IMR-90 (cell line): ENCODE data around the gene PTPRG. TPM values are rescaled to one million over a fixed set of nuclear protein-coding genes. Genes with fewer than 3 reads are reported as not detected.

Source experiments
- ATAC-seq: fragments of 200-7000 bp; cut with Tn5 transposase; 2 replicates; pipeline ENCODE4 v1.9.1; 2020; ENCODE audit warnings: low read depth, mild to moderate bottlenecking, moderate library complexity
- BruUV-seq: library from RNA; stranded (reverse); fragments of 400-500 nt; replicated peaks from 2 replicates; lab custom pipeline; 2021; lab: Mats Ljungman, UMichigan
- CTCF ChIA-PET: fragments of 300-600 bp; formaldehyde crosslinking; extraction: SDS; loops from one replicate; lab custom pipeline; 2021; ENCODE audit warnings: antibody characterized with exemption; lab: Yijun Ruan, JAX
- POLR2A ChIA-PET: fragments of 300-600 bp; sonication (Branson Sonifier 250); formaldehyde crosslinking; loops from one replicate; lab custom pipeline; 2022; ENCODE audit warnings: antibody characterized with exemption; ENCODE audit not compliant: unreplicated experiment; lab: Charles Lee
- DNase-seq: peaks from one replicate; pipeline ENCODE4 v3.0.0; 2013
- H2AFZ ChIP-seq: replicated peaks from 2 replicates; pipeline ENCODE3; 2013; ENCODE audit warnings: low read length, mild to moderate bottlenecking; ENCODE audit not compliant: poor library complexity
- H2AK5ac ChIP-seq: 2 replicates; pipeline ENCODE4 v1.6.1; 2013; ENCODE audit warnings: low read depth, low read length, inconsistent platforms
- H2AK9ac ChIP-seq: replicated peaks from 2 replicates; pipeline ENCODE3; 2013; ENCODE audit warnings: mild to moderate bottlenecking, low read depth, low read length, moderate library complexity; ENCODE audit not compliant: poor library complexity
- H2BK120ac ChIP-seq: 2 replicates; pipeline ENCODE4 v1.6.1; 2013; ENCODE audit warnings: low read depth, low read length, inconsistent platforms
- H2BK15ac ChIP-seq: 3 replicates; pipeline ENCODE4 v1.6.1; 2013; ENCODE audit warnings: low read depth, low read length, inconsistent platforms
- H2BK20ac ChIP-seq: 2 replicates; pipeline ENCODE4 v1.6.1; 2013; ENCODE audit warnings: low read depth, mild to moderate bottlenecking, inconsistent platforms, low read length, moderate library complexity
- H2BK5ac ChIP-seq: 2 replicates; pipeline ENCODE4 v1.6.1; 2013; ENCODE audit warnings: mild to moderate bottlenecking, low read depth, low read length, inconsistent platforms; ENCODE audit not compliant: poor library complexity, severe bottlenecking
- H3K14ac ChIP-seq: replicated peaks from 2 replicates; pipeline ENCODE4 v1.6.1; 2013; ENCODE audit warnings: low read depth, low read length, inconsistent platforms
- H3K18ac ChIP-seq: 2 replicates; pipeline ENCODE4 v1.6.1; 2013; ENCODE audit warnings: low read depth, low read length, control low read depth
- H3K23ac ChIP-seq: 2 replicates; pipeline ENCODE4 v1.6.1; 2013; ENCODE audit warnings: low read depth, low read length, inconsistent platforms
- H3K27ac ChIP-seq: 2 replicates; pipeline ENCODE4 v1.5.1; 2013; ENCODE audit warnings: mild to moderate bottlenecking, control low read depth, low read length; ENCODE audit not compliant: insufficient read depth
- H3K27me3 ChIP-seq: 2 replicates; pipeline ENCODE4 v1.6.1; 2013; ENCODE audit warnings: low read length; ENCODE audit not compliant: control insufficient read depth, insufficient read depth
- H3K36me3 ChIP-seq: 2 replicates; pipeline ENCODE4 v1.6.1; 2013; ENCODE audit warnings: low read length, mixed read lengths; ENCODE audit not compliant: control insufficient read depth, insufficient read depth
- H3K4ac ChIP-seq: 2 replicates; pipeline ENCODE4 v1.6.1; 2013; ENCODE audit warnings: low read depth, low read length, inconsistent platforms
- H3K4me1 ChIP-seq: 2 replicates; pipeline ENCODE4 v1.6.1; 2013; ENCODE audit warnings: low read length, mixed read lengths; ENCODE audit not compliant: control insufficient read depth, insufficient read depth
- H3K4me2 ChIP-seq: 2 replicates; pipeline ENCODE4 v1.6.1; 2013; ENCODE audit warnings: low read depth, mild to moderate bottlenecking, control low read depth, low read length, moderate library complexity
- H3K4me3 ChIP-seq: 2 replicates; pipeline ENCODE4 v1.5.1; 2013; ENCODE audit warnings: low read depth, mild to moderate bottlenecking, control low read depth, low read length, moderate library complexity; ENCODE audit not compliant: insufficient read depth
- H3K56ac ChIP-seq: 2 replicates; pipeline ENCODE4 v1.6.1; 2013; ENCODE audit warnings: low read length, inconsistent platforms; ENCODE audit not compliant: insufficient read depth; ENCODE audit errors: extremely low read depth
- H3K79me1 ChIP-seq, 2 experiments: 2 replicates each; pipeline ENCODE4 v1.6.1; 2013; ENCODE audit warnings: low read length in 2 of 2, inconsistent platforms in 1 of 2, low read depth in 1 of 2
- H3K9ac ChIP-seq: 2 replicates; pipeline ENCODE4 v1.6.1; 2013; ENCODE audit warnings: low read depth, low read length, control low read depth
- H3K9me1 ChIP-seq: 2 replicates; pipeline ENCODE4 v1.6.1; 2013; ENCODE audit warnings: low read length, inconsistent platforms; ENCODE audit not compliant: insufficient read depth
- H3K9me3 ChIP-seq: 2 replicates; pipeline ENCODE4 v1.6.1; 2013; ENCODE audit warnings: low read length; ENCODE audit not compliant: control insufficient read depth, insufficient read depth
- H4K20me1 ChIP-seq: 2 replicates; pipeline ENCODE4 v1.6.1; 2013; ENCODE audit warnings: low read length, inconsistent platforms; ENCODE audit not compliant: insufficient read depth
- H4K5ac ChIP-seq: 2 replicates; pipeline ENCODE4 v1.6.1; 2013; ENCODE audit warnings: mild to moderate bottlenecking, low read depth, low read length, control low read depth
- H4K8ac ChIP-seq, 2 experiments: 2 replicates each; pipeline ENCODE4 v1.6.1; 2013; ENCODE audit warnings: low read depth in 2 of 2, low read length in 2 of 2, control low read depth in 1 of 2, inconsistent platforms in 1 of 2
- H4K91ac ChIP-seq: 2 replicates; pipeline ENCODE4 v1.6.1; 2013; ENCODE audit warnings: low read depth, low read length, inconsistent platforms; ENCODE audit not compliant: insufficient read depth
- BHLHE40 ChIP-seq: fragments of 150-350 bp; IDR thresholded peaks from 2 replicates; pipeline ENCODE4 v1.6.1; 2016; ENCODE audit warnings: mild to moderate bottlenecking, low read depth, low read length
- CHD1 ChIP-seq: IDR thresholded peaks from 2 replicates; pipeline ENCODE4 v1.6.1; 2012; ENCODE audit warnings: low read depth, low read length, improper control_type of control experiment
- ELK1 ChIP-seq: fragments of 150-350 bp; IDR thresholded peaks from 2 replicates; pipeline ENCODE4 v1.6.1; 2016; ENCODE audit warnings: low read depth, mild to moderate bottlenecking, low read length, moderate library complexity, borderline replicate concordance
- FOS ChIP-seq: fragments of 150-350 bp; IDR thresholded peaks from 2 replicates; pipeline ENCODE4 v1.6.1; 2016; ENCODE audit warnings: low read depth, low read length
- MAFK ChIP-seq: IDR thresholded peaks from 2 replicates; pipeline ENCODE4 v1.6.1; 2012; ENCODE audit warnings: low read depth, low read length, improper control_type of control experiment
- MXI1 ChIP-seq: IDR thresholded peaks from 2 replicates; pipeline ENCODE4 v1.6.1; 2012; ENCODE audit warnings: low read depth, mild to moderate bottlenecking, low read length, moderate library complexity, borderline replicate concordance
- NFE2L2 ChIP-seq: fragments of 150-350 bp; IDR thresholded peaks from 2 replicates; pipeline ENCODE4 v1.6.1; 2016; ENCODE audit warnings: low read depth, mild to moderate bottlenecking, low read length
- POLR2A ChIP-seq: IDR thresholded peaks from 2 replicates; pipeline ENCODE4 v1.6.1; 2012; ENCODE audit warnings: mild to moderate bottlenecking, low read depth, low read length
- RCOR1 ChIP-seq: IDR thresholded peaks from 2 replicates; pipeline ENCODE4 v1.6.1; 2012; ENCODE audit warnings: mild to moderate bottlenecking, low read length, improper control_type of control experiment; ENCODE audit not compliant: insufficient replicate concordance
- SMC3 ChIP-seq: fragments of 150-350 bp; IDR thresholded peaks from 2 replicates; pipeline ENCODE4 v1.6.1; 2016; ENCODE audit warnings: low read depth, mild to moderate bottlenecking, antibody characterized with exemption, low read length, moderate library complexity
- USF2 ChIP-seq: fragments of 150-350 bp; IDR thresholded peaks from 2 replicates; pipeline ENCODE4 v1.6.1; 2017; ENCODE audit warnings: mild to moderate bottlenecking, antibody characterized with exemption, low read length, low read depth
- WGBS, 2 experiments: methylation state at CpG; one replicate each; pipeline versions ENCODE4 v1.1.5 to v1.1.7; 2013; ENCODE audit warnings: missing lambda C conversion rate in 2 of 2; ENCODE audit not compliant: insufficient read length in 1 of 2; ENCODE audit errors: extremely low coverage in 2 of 2; 5-methylcytosine and 5-hydroxymethylcytosine counted together
- dilution Hi-C: fragments of 300-500 bp; cut with HindIII; formaldehyde crosslinking; loops from one replicate; pipeline ENCODE4 v1.14.3; 2018; ENCODE audit warnings: low sequenced_read_pairs; ENCODE audit not compliant: unreplicated experiment
- in situ Hi-C: fragments of 300-500 bp; cut with MboI; formaldehyde crosslinking; loops from 3 replicates; pipeline ENCODE4 v1.14.3; 2019; ENCODE audit warnings: low sequenced_read_pairs, inconsistent platforms, mixed read lengths
- intact Hi-C: fragments of 100-400 bp; cut with micrococcal nuclease; formaldehyde crosslinking; loops from 2 replicates; pipeline ENCODE4 v1.10.0; 2022
- polyA plus RNA-seq, 3 experiments: library from polyadenylated mRNA; depleted of rRNA; stranded (reverse); fragments of >200 nt; gene quantifications; 2 replicates each; pipeline ENCODE4 v1.2.3, GENCODE V29; 2012; ENCODE audit warnings: low replicate concordance in 1 of 3
- total RNA-seq: library from RNA; depleted of rRNA; stranded (reverse); fragments of >200 nt; gene quantifications from 2 replicates; pipeline ENCODE4 v1.2.3, GENCODE V29; 2012

The PTPRG gene
- total and polyA plus RNA-seq, 2 of the 4 experiments (the other 2 are of a cell fraction): 7.7 to 31.0 TPM

GRCh38 chr3:62027796-62028195, 466.4 kb downstream of the PTPRG start:
- 0 out of 2 replicates have a peak, but pooled peaks cover 3% of the 10 kb centered on the region for H4K20me1 ChIP-seq
- H4K91ac ChIP-seq: no peak overlapping the region
- no CpG with 5 or more reads among the region's 5 CpGs for WGBS, 2 experiments
- no peak overlapping the region for H3K9ac ChIP-seq
- no peak overlapping the region for H4K5ac ChIP-seq
- no peak overlapping the region for H3K4me3 ChIP-seq
- no peaks in the 10 kb centered on the region for H3K27me3 ChIP-seq
- in situ Hi-C loops (no loop called here), intact Hi-C loops (no loop called here), dilution Hi-C loops (no loop called here)
- H3K56ac ChIP-seq: no peak overlapping the region
- ChIA-PET POLR2A (no interaction called here), CTCF (interaction anchor here (0.6 kb wide), 1 partner anchor 8 kb away, joined by 4 read pairs; no protein-coding TSS in a partner anchor)
- BruUV-seq: no TSS peak
- H3K9me3 ChIP-seq: no peaks in the 10 kb centered on the region
- H3K18ac ChIP-seq: no peak overlapping the region
- H3K14ac ChIP-seq: no peak overlapping the region
- no peak overlapping the region for H4K8ac ChIP-seq
- no peak overlapping the region for H3K4me2 ChIP-seq
- H2BK20ac ChIP-seq: no peak overlapping the region
- no peak overlapping the region for H3K23ac ChIP-seq
- H3K79me1 ChIP-seq: peaks cover 9 to 10% of the 10 kb centered on the region in 2 experiments; a peak in 3 of 4 replicates
- H3K27ac ChIP-seq: no peak overlapping the region
- no peak overlapping the region for H2BK15ac ChIP-seq
- H3K36me3 ChIP-seq: no peaks in the 10 kb centered on the region
- no peaks in the 10 kb centered on the region; the same call in 1 of the 2 replicates for H3K4me1 ChIP-seq
- TF ChIP-seq FOS (no peak), RCOR1 (no peak), POLR2A (no peak), MAFK (no peak), BHLHE40 (no peak), CHD1 (no peak), NFE2L2 (no peak), USF2 (no peak), SMC3 (no peak), ELK1 (no peak), MXI1 (no peak)
- ATAC-seq (no peak), DNase-seq (no peak)
- no peak overlapping the region for H3K4ac ChIP-seq
- no peak overlapping the region for H2AK5ac ChIP-seq
- H2BK120ac ChIP-seq: no peak overlapping the region
- H3K9me1 ChIP-seq: no peaks in the 10 kb centered on the region; the same call in 1 of the 2 replicates
- H2AK9ac ChIP-seq: no peak overlapping the region
- no peak overlapping the region for H2BK5ac ChIP-seq
- H2AFZ ChIP-seq: no peak overlapping the region
